ENCODE results near the gene PLAAT4.

The PLAAT4 gene

GRCh38 chr11:63536669-63537292 lies at the start of gene PLAAT4:
Gene PLAAT4 (plus strand): TSS chr11:63536808. CDS start chr11:63536869, 61 bp downstream.
- H3K4me3 ChIP-seq (ENCODE audit: low read depth, low read length), result no peak within 1 kb of the TSS
- DNase-seq (ENCODE audit: low read depth), result peak; percentile 58

GRCh38 chr11:63488789-63489188 lies 47.8 kb upstream of the PLAAT4 start:
- TF ChIP-seq CTCF (IDR thresholded peaks at IDR 0.05; ENCODE audit: low read depth, low read length), result no peak
- TF ChIP-seq POLR2A (IDR thresholded peaks at IDR 0.05; ENCODE audit: extremely low read depth, insufficient read length), result no peak
- TF ChIP-seq MYC (IDR thresholded peaks at IDR 0.05; ENCODE audit: low read depth, low read length), result no peak
- no peak for TF ChIP-seq MAX (IDR thresholded peaks at IDR 0.05; ENCODE audit: low read depth, low read length)
- DNase-seq (ENCODE audit: low read depth), result peak; percentile 16
- no peak overlapping the region for H3K4me3 ChIP-seq (ENCODE audit: low read depth, low read length)

More at GRCh38 chr11:63536669-63537292, at the start of gene PLAAT4:
- TF ChIP-seq CTCF (IDR thresholded peaks at IDR 0.05; ENCODE audit: low read depth, low read length) (no peak), MYC (IDR thresholded peaks at IDR 0.05; ENCODE audit: low read depth, low read length) (no peak), POLR2A (IDR thresholded peaks at IDR 0.05; ENCODE audit: extremely low read depth, insufficient read length) (no peak), MAX (IDR thresholded peaks at IDR 0.05; ENCODE audit: low read depth, low read length) (no peak)

GRCh38 chr11:63489879-63490278 lies 46.7 kb upstream of the PLAAT4 start:
- H3K4me3 ChIP-seq (ENCODE audit: low read depth, low read length), result no peak overlapping the region
- DNase-seq (ENCODE audit: low read depth), result peak; percentile 79
- TF ChIP-seq CTCF (IDR thresholded peaks at IDR 0.05; ENCODE audit: low read depth, low read length) (no peak), POLR2A (IDR thresholded peaks at IDR 0.05; ENCODE audit: extremely low read depth, insufficient read length) (no peak), MAX (IDR thresholded peaks at IDR 0.05; ENCODE audit: low read depth, low read length) (peak; percentile 75), MYC (IDR thresholded peaks at IDR 0.05; ENCODE audit: low read depth, low read length) (peak; percentile 66)

- peak within 1 kb of the TSS; percentile 59 for H3K4me3 ChIP-seq (ENCODE audit: low read depth, low read length)
- peak; percentile 83 for DNase-seq (ENCODE audit: low read depth)
- peak; percentile 22 for TF ChIP-seq POLR2A (IDR thresholded peaks at IDR 0.05; ENCODE audit: extremely low read depth, insufficient read length)
- no peak for TF ChIP-seq MAX (IDR thresholded peaks at IDR 0.05; ENCODE audit: low read depth, low read length)
- no peak for TF ChIP-seq CTCF (IDR thresholded peaks at IDR 0.05; ENCODE audit: low read depth, low read length)
These were observed 45.9 kb upstream of the PLAAT4 start, which contains the start of gene PLAAT5 for GRCh38 chr11:63490551-63491239. Gene PLAAT5 (minus strand): TSS chr11:63491167. CDS start chr11:63491034, 133 bp downstream.

- H3K4me3 ChIP-seq (ENCODE audit: low read depth, low read length), result peak overlapping the region; percentile 59
- no peak for DNase-seq (ENCODE audit: low read depth)
- TF ChIP-seq CTCF (IDR thresholded peaks at IDR 0.05; ENCODE audit: low read depth, low read length), result no peak
- no peak for TF ChIP-seq MAX (IDR thresholded peaks at IDR 0.05; ENCODE audit: low read depth, low read length)
- TF ChIP-seq MYC (IDR thresholded peaks at IDR 0.05; ENCODE audit: low read depth, low read length), result no peak
- no peak for TF ChIP-seq POLR2A (IDR thresholded peaks at IDR 0.05; ENCODE audit: extremely low read depth, insufficient read length)
These were observed 45.4 kb upstream of the PLAAT4 start for GRCh38 chr11:63491240-63491587.
